Heart left ventricle (tissue), 13 donors: ENCODE measurements around the gene GSPT2.

Source experiments
- POLR2A ChIP-seq, 2 donors: fragments of 450-650 bp; IDR thresholded peaks; one replicate each; pipeline ENCODE4 v1.6.1; 2017; ENCODE audit warnings: antibody characterized with exemption in 2 of 2, mild to moderate bottlenecking in 2 of 2, moderate library complexity in 2 of 2
- TF ChIP-seq, protein P1 (sequence below), 12 donors: fragments of 200-600 bp; sonication (generic) in 4 of 12; IDR thresholded peaks; one replicate each; pipeline versions ENCODE4 v1.5.0 to v1.8.0; 2018 to 2022; ENCODE audit warnings: antibody characterized with exemption in 12 of 12, mild to moderate bottlenecking in 5 of 12
- donor health status: ischemic (EF 13 %, LVEDD 7.1; RV severe dilation, severe dysfunction).
- donor health status: DM: no; HTN: yes; CAD: no.
- donor health status: DM: no; HTN: no; CAD: no.
- donor health status: ischemic (EF 25% LVEDD 6.9; RV normal size, moderate dysfunction).
- donor health status: ischemic (EF 25% LVEDD 5.7; RV mildly dilated, moderate dysfunction).
- donor health status: ischemic (EF 35%, LVEDD 5.7; RV mildly dilated, moderate dysfunction).
- donor health status: nonischemic (EF 11% LVEDD 7.7; RV severe dilation, severe dysfunction).
- donor health status: DM: yes; HTN: yes; CAD: no.
- donor health status: PGD.
- donor health status: ischemic (EF 29% LVEDD 5.4; RV normal size, mild dysfunction).
- donor health status: nonischemic (EF 23%, LVEDD 6.1; RV moderate dilation, normal function).

DNA sequence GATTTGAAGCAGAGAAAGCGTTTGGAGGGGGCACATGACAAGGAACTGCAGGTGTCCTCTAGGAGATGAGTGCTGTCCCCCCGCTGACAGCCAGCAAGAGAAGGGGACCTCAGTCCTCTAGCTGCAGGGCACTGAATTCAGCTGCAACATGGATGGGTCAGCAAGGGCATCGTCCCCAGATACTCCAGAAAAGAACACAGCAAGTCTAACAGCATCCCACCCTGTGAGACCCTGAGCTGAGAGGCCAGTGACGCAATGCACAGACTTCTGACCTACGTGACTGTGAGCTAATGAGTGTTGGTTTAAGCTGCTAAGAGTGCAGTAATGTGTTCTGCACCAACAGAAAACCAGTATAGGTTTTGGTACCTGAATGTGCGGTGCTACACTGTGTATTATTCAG lies 49.0 kb upstream of the GSPT2 start:
- TF ChIP-seq, protein P1, sequence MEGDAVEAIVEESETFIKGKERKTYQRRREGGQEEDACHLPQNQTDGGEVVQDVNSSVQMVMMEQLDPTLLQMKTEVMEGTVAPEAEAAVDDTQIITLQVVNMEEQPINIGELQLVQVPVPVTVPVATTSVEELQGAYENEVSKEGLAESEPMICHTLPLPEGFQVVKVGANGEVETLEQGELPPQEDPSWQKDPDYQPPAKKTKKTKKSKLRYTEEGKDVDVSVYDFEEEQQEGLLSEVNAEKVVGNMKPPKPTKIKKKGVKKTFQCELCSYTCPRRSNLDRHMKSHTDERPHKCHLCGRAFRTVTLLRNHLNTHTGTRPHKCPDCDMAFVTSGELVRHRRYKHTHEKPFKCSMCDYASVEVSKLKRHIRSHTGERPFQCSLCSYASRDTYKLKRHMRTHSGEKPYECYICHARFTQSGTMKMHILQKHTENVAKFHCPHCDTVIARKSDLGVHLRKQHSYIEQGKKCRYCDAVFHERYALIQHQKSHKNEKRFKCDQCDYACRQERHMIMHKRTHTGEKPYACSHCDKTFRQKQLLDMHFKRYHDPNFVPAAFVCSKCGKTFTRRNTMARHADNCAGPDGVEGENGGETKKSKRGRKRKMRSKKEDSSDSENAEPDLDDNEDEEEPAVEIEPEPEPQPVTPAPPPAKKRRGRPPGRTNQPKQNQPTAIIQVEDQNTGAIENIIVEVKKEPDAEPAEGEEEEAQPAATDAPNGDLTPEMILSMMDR (IDR thresholded peaks at IDR 0.05): no peak
- TF ChIP-seq POLR2A (IDR thresholded peaks at IDR 0.05): no peak
